Endothelial cell (in vitro differentiated cells): ENCODE measurements around the gene SETD2. TPM values are rescaled to one million over a fixed set of nuclear protein-coding genes. Genes with fewer than 3 reads are reported as not detected.
"Not testable (repeated sequence)": the region's sequence is repeated elsewhere in the genome, so short reads cannot be mapped to it uniquely, and the experiment has no call there.

Experiments used
- DNase-seq: peaks from one replicate; pipeline ENCODE4 v3.0.0; 2021; ENCODE audit warnings: low spot score
- H3K27ac Mint-ChIP-seq: one replicate; pipeline ENCODE4 v1.8.0; 2021; ENCODE audit warnings: mixed read lengths, inconsistent platforms; ENCODE audit not compliant: unreplicated experiment
- H3K27me3 Mint-ChIP-seq: one replicate; pipeline ENCODE4 v1.8.0; 2021; ENCODE audit warnings: mild to moderate bottlenecking, moderate library complexity, mixed read lengths, inconsistent platforms; ENCODE audit not compliant: unreplicated experiment
- H3K36me3 Mint-ChIP-seq: one replicate; pipeline ENCODE4 v1.8.0; 2021; ENCODE audit warnings: mild to moderate bottlenecking, low read depth, mixed read lengths, inconsistent platforms; ENCODE audit not compliant: unreplicated experiment
- H3K4me1 Mint-ChIP-seq: one replicate; pipeline ENCODE4 v1.8.0; 2021; ENCODE audit warnings: mild to moderate bottlenecking, mixed read lengths, inconsistent platforms; ENCODE audit not compliant: unreplicated experiment
- H3K4me3 Mint-ChIP-seq: one replicate; pipeline ENCODE4 v1.8.0; 2021; ENCODE audit warnings: mild to moderate bottlenecking, mixed read lengths, inconsistent platforms; ENCODE audit not compliant: unreplicated experiment
- H3K9me3 Mint-ChIP-seq: one replicate; pipeline ENCODE4 v1.8.0; 2021; ENCODE audit warnings: mixed read lengths, inconsistent platforms; ENCODE audit not compliant: unreplicated experiment
- total RNA-seq: library from RNA; stranded (reverse); fragmentation: NEBNext Ultra II Directional; extraction: Animal tissue kit (Norgen Biotek cat#: 25700); gene quantifications from one replicate; pipeline ENCODE4 v1.2.1, GENCODE V29; 2021; ENCODE audit not compliant: unreplicated experiment
- TF ChIP-seq, protein P1 (sequence below): fragments of 200-600 bp; sonication (generic); IDR thresholded peaks from one replicate; pipeline ENCODE4 v1.5.0; 2021; ENCODE audit warnings: antibody characterized with exemption; ENCODE audit not compliant: unreplicated experiment

Gene SETD2
- total RNA-seq, 1 donor from 2014 or later, result 51.4 TPM

GRCh38 chr3:47073685-47074084, 90.2 kb downstream of the SETD2 start:
- H3K36me3 Mint-ChIP-seq, result peaks cover 4% of the 10 kb centered on the region
- peaks cover 19% of the 10 kb centered on the region for H3K4me1 Mint-ChIP-seq

GRCh38 chr3:47070770-47071169, 93.1 kb downstream of the SETD2 start:
- peaks cover 3% of the 10 kb centered on the region for H3K4me1 Mint-ChIP-seq
- TF ChIP-seq, protein P1, sequence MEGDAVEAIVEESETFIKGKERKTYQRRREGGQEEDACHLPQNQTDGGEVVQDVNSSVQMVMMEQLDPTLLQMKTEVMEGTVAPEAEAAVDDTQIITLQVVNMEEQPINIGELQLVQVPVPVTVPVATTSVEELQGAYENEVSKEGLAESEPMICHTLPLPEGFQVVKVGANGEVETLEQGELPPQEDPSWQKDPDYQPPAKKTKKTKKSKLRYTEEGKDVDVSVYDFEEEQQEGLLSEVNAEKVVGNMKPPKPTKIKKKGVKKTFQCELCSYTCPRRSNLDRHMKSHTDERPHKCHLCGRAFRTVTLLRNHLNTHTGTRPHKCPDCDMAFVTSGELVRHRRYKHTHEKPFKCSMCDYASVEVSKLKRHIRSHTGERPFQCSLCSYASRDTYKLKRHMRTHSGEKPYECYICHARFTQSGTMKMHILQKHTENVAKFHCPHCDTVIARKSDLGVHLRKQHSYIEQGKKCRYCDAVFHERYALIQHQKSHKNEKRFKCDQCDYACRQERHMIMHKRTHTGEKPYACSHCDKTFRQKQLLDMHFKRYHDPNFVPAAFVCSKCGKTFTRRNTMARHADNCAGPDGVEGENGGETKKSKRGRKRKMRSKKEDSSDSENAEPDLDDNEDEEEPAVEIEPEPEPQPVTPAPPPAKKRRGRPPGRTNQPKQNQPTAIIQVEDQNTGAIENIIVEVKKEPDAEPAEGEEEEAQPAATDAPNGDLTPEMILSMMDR, result no peak
- no peak overlapping the region for H3K27ac Mint-ChIP-seq
- no peak overlapping the region for H3K4me3 Mint-ChIP-seq
- DNase-seq, result no peak
- H3K36me3 Mint-ChIP-seq, result no peaks in the 10 kb centered on the region
- no peaks in the 10 kb centered on the region for H3K9me3 Mint-ChIP-seq
- no peaks in the 10 kb centered on the region for H3K27me3 Mint-ChIP-seq

More at GRCh38 chr3:47073685-47074084, 90.2 kb downstream of the SETD2 start:
- TF ChIP-seq, protein P1, result no peak
- DNase-seq, result no peak
- no peak overlapping the region for H3K4me3 Mint-ChIP-seq
- H3K27me3 Mint-ChIP-seq, result no peaks in the 10 kb centered on the region
- no peaks in the 10 kb centered on the region for H3K9me3 Mint-ChIP-seq
- no peak overlapping the region for H3K27ac Mint-ChIP-seq

DNA sequence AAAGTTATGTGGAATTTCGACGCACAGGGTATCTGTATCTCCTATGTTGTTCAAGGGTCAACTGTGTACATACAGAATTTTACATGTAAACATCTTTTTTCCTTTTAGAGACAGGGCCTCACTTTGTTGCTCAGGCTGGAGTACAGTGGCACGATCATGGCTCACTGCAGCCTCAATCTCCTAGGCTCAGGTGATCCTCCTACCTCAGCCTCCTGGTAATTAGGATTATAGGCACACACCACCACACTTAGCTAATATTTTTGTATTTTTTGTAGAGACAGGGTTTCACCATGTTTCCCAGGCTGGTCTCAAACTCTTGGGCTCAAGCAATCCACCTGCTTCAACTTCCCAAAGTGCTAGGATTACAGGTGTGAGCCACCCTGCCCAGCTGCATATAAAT, 97.7 kb downstream of the SETD2 start:
- DNase-seq, H3K9me3 Mint-ChIP-seq, H3K36me3 Mint-ChIP-seq, H3K4me3 Mint-ChIP-seq, H3K4me1 Mint-ChIP-seq, H3K27me3 Mint-ChIP-seq, H3K27ac Mint-ChIP-seq: not testable (repeated sequence)

GRCh38 chr3:47065681-47066080, 98.2 kb downstream of the SETD2 start:
- H3K9me3 Mint-ChIP-seq, result no peaks in the 10 kb centered on the region
- peaks cover 4% of the 10 kb centered on the region for H3K36me3 Mint-ChIP-seq
- H3K27me3 Mint-ChIP-seq, result no peaks in the 10 kb centered on the region
- no peak overlapping the region for H3K27ac Mint-ChIP-seq
- H3K4me1 Mint-ChIP-seq, result no peaks in the 10 kb centered on the region
- DNase-seq, result no peak
- TF ChIP-seq, protein P1, result no peak
- H3K4me3 Mint-ChIP-seq, result no peak overlapping the region

DNA sequence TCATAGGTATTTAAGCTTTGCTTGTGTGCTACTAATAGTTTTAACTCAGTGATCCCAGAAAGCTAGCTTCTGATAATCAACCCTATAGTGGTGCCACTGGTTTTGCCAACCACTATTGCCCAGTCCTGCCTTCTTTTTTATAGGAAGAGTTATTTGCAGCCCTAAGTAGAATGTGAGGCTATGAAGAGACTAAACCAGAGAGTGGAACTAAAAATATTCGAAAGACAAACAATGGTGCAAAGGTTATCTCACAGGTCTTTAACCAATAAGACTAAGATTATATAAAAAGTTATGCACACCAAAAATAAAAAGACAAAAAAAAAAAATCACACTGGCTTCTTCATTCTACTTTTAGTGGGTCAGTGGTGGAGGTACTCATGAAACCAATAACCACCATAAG, 98.9 kb downstream of the SETD2 start:
- Mint-ChIP-seq H3K27me3 (no peaks in the 10 kb centered on the region), H3K36me3 (peaks cover 4% of the 10 kb centered on the region), H3K4me3 (no peak overlapping the region), H3K4me1 (no peaks in the 10 kb centered on the region), H3K27ac (no peak overlapping the region), H3K9me3 (no peaks in the 10 kb centered on the region)
- DNase-seq, result no peak
- TF ChIP-seq, protein P1, result no peak
